Liver (tissue), 9 donors: ENCODE results near the gene CHD9NB. TPM values are rescaled to one million over a fixed set of nuclear protein-coding genes. Genes with fewer than 3 reads are reported as not detected.

ENCODE experiments used
- DNase-seq: peaks from one replicate; pipeline ENCODE4 v3.0.0-alpha.2; 2017; ENCODE audit warnings: low spot score
- H3K27ac ChIP-seq, 2 donors: one replicate each; pipeline ENCODE4 v1.7.0; 2013; ENCODE audit warnings: inconsistent platforms in 2 of 2, low read length in 2 of 2, control low read depth in 1 of 2, low read depth in 1 of 2, mild to moderate bottlenecking in 1 of 2
- H3K27me3 ChIP-seq, 4 donors: one replicate each; pipeline versions ENCODE4 v1.6.1 to v1.7.0; 2013; ENCODE audit warnings: low read length in 3 of 4, inconsistent platforms in 1 of 4, mild to moderate bottlenecking in 1 of 4, moderate library complexity in 1 of 4; ENCODE audit not compliant: control insufficient read depth in 4 of 4, insufficient read depth in 4 of 4
- H3K36me3 ChIP-seq, 4 donors: one replicate each; pipeline versions ENCODE4 v1.6.1 to v1.7.0; 2013; ENCODE audit warnings: low read length in 3 of 4, mild to moderate bottlenecking in 3 of 4, low read depth in 1 of 4, moderate library complexity in 1 of 4; ENCODE audit not compliant: control insufficient read depth in 4 of 4, insufficient read depth in 3 of 4
- H3K4me1 ChIP-seq, 4 donors: one replicate each; pipeline versions ENCODE4 v1.6.1 to v1.7.0; 2013; ENCODE audit warnings: low read length in 3 of 4, mild to moderate bottlenecking in 3 of 4, moderate library complexity in 1 of 4; ENCODE audit not compliant: control insufficient read depth in 4 of 4, insufficient read depth in 4 of 4
- H3K4me3 ChIP-seq, 3 donors: one replicate each; pipeline versions ENCODE4 v1.6.1 to v1.7.0; 2013; ENCODE audit warnings: low read length in 3 of 3, control low read depth in 1 of 3, low read depth in 1 of 3, mild to moderate bottlenecking in 1 of 3
- H3K9ac ChIP-seq, 2 donors: one replicate each; pipeline ENCODE4 v1.7.0; 2013; ENCODE audit warnings: low read length in 2 of 2, mild to moderate bottlenecking in 2 of 2, moderate library complexity in 2 of 2, control low read depth in 1 of 2, low read depth in 1 of 2
- H3K9me3 ChIP-seq, 4 donors: one replicate each; pipeline versions ENCODE4 v1.6.1 to v1.7.0; 2013; ENCODE audit warnings: low read length in 3 of 4; ENCODE audit not compliant: control insufficient read depth in 4 of 4
- ATF3 ChIP-seq: IDR thresholded peaks from 2 replicates; pipeline ENCODE4 v1.6.1; 2016; ENCODE audit warnings: antibody characterized with exemption
- CTCF ChIP-seq: fragments of 150-350 bp; IDR thresholded peaks from 2 replicates; pipeline ENCODE4 v1.5.1; 2017; ENCODE audit warnings: improper control_type of control experiment, low read depth, low read length; ENCODE audit not compliant: missing input control
- EGR1 ChIP-seq, 2 donors: IDR thresholded peaks; 2 replicates each; pipeline ENCODE4 v1.6.1; 2016 to 2018; ENCODE audit warnings: antibody characterized with exemption in 2 of 2, low read depth in 2 of 2
- FOXA1 ChIP-seq: IDR thresholded peaks from 2 replicates; pipeline ENCODE4 v1.6.1; 2016; ENCODE audit warnings: antibody characterized with exemption
- FOXA2 ChIP-seq: IDR thresholded peaks from 2 replicates; pipeline ENCODE4 v1.6.1; 2016; ENCODE audit warnings: antibody characterized with exemption
- GABPA ChIP-seq, 2 donors: IDR thresholded peaks in 1 of 2; conservative IDR thresholded peaks in 1 of 2; 2 replicates each; pipeline ENCODE4 v1.6.1; 2016; ENCODE audit warnings: antibody characterized with exemption in 2 of 2, mild to moderate bottlenecking in 1 of 2, moderate library complexity in 1 of 2
- HNF4A ChIP-seq, 2 donors: conservative IDR thresholded peaks; 2 replicates each; pipeline ENCODE4 v1.6.1; 2016; ENCODE audit warnings: antibody characterized with exemption in 2 of 2, mild to moderate bottlenecking in 2 of 2
- HNF4G ChIP-seq: IDR thresholded peaks from 2 replicates; pipeline ENCODE4 v1.6.1; 2016; ENCODE audit warnings: antibody characterized with exemption
- JUND ChIP-seq, 2 donors: IDR thresholded peaks; 2 replicates each; pipeline ENCODE4 v1.6.1; 2016; ENCODE audit warnings: antibody characterized with exemption in 2 of 2
- MAX ChIP-seq: IDR thresholded peaks from 2 replicates; pipeline ENCODE4 v1.6.1; 2016; ENCODE audit warnings: antibody characterized with exemption
- NR2F2 ChIP-seq: IDR thresholded peaks from 2 replicates; pipeline ENCODE4 v1.6.1; 2016; ENCODE audit warnings: antibody characterized with exemption
- RAD21 ChIP-seq, 2 donors: IDR thresholded peaks; 2 replicates each; pipeline ENCODE4 v1.6.1; 2016; ENCODE audit warnings: antibody characterized with exemption in 2 of 2, mild to moderate bottlenecking in 2 of 2
- REST ChIP-seq: IDR thresholded peaks from 2 replicates; pipeline ENCODE4 v1.6.1; 2016; ENCODE audit warnings: antibody characterized with exemption, mild to moderate bottlenecking
- RXRA ChIP-seq, 2 donors: IDR thresholded peaks; 2 replicates each; pipeline ENCODE4 v1.6.1; 2017 to 2018; ENCODE audit warnings: antibody characterized with exemption in 2 of 2, mild to moderate bottlenecking in 1 of 2
- SP1 ChIP-seq: IDR thresholded peaks from 2 replicates; pipeline ENCODE4 v1.6.1; 2018; ENCODE audit warnings: antibody characterized with exemption, mild to moderate bottlenecking
- TAF1 ChIP-seq: conservative IDR thresholded peaks from 2 replicates; pipeline ENCODE4 v1.6.1; 2016; ENCODE audit warnings: antibody characterized with exemption, mild to moderate bottlenecking
- YY1 ChIP-seq: IDR thresholded peaks from 2 replicates; pipeline ENCODE4 v1.6.1; 2016; ENCODE audit warnings: antibody characterized with exemption, mild to moderate bottlenecking
- ZBTB33 ChIP-seq: IDR thresholded peaks from 2 replicates; pipeline ENCODE4 v1.6.1; 2016; ENCODE audit warnings: antibody characterized with exemption
- WGBS: extraction: QIAGEN DNeasy Blood & Tissue Kit; methylation state at CpG from one replicate; pipeline ENCODE4 v1.1.7; 2013; 5-methylcytosine and 5-hydroxymethylcytosine counted together
- polyA plus RNA-seq, 2 donors: library from polyadenylated mRNA; stranded (reverse) in 1 of 2; unstranded in 1 of 2; fragments of 200-250 nt in 1 of 2; fragments of >200 nt in 1 of 2; fragmentation: Nextera tagmentation in 1 of 2; extraction: Ambion mirVana in 1 of 2; gene quantifications; one replicate each; pipeline versions ENCODE4 v1.2.1 to v1.2.3, GENCODE V29; 2013 to 2015
- total RNA-seq, 2 donors: library from RNA; depleted of rRNA; stranded (reverse); fragments of >200 nt; gene quantifications; one replicate each; pipeline ENCODE4 v1.2.3, GENCODE V29; 2014
- donor health status: healthy.
- donor health status: healthy.
- donor health status: healthy.
- donor health status: healthy.
- donor health status: healthy.

CHD9NB gene
- total and polyA plus RNA-seq, 4 donors: 0.05 to 0.42 (median 0.18) TPM; not detected in 1

- H3K4me3 ChIP-seq: no peak overlapping the region
- no peaks in the 10 kb centered on the region for H3K9me3 ChIP-seq
- TF ChIP-seq FOXA1 (no peak), ZBTB33 (no peak), REST (no peak), HNF4G (no peak), CTCF (no peak), SP1 (no peak), EGR1 (IDR thresholded peaks at IDR 0.05; ENCODE audit: low read depth in 2 of 2) (no peak), GABPA (IDR thresholded peaks at IDR 0.05 in 1 of 2, conservative IDR thresholded peaks at IDR 0.05 in 1 of 2) (no peak), TAF1 (no peak), RXRA (IDR thresholded peaks at IDR 0.05) (no peak), RAD21 (IDR thresholded peaks at IDR 0.05) (no peak), FOXA2 (no peak), NR2F2 (no peak), MAX (no peak), YY1 (no peak), HNF4A (conservative IDR thresholded peaks at IDR 0.05) (no peak), ATF3 (no peak), JUND (IDR thresholded peaks at IDR 0.05) (no peak)
- WGBS: 74% methylated on average over 2 of the region's 2 CpGs
- H3K9ac ChIP-seq: no peak overlapping the region
- DNase-seq: no peak
- peaks cover 16 to 41% (median 35%) of the 10 kb centered on the region in 4 donors for H3K4me1 ChIP-seq
- no peaks in the 10 kb centered on the region for H3K36me3 ChIP-seq
- peak overlapping the region; percentile 81 to 87 for H3K27ac ChIP-seq
- no peaks in the 10 kb centered on the region for H3K27me3 ChIP-seq
Observed at GRCh38 chr16:53092284-53092683, 39.6 kb upstream of the CHD9NB start.
